KOPT-K1 (cell line): ENCODE results near the gene CD63.

Experiments used
- H3K27ac ChIP-seq: fragments of 200-600 bp; sonication (generic); 2 replicates; pipeline ENCODE4 v1.5.1; 2016; ENCODE audit warnings: antibody characterized with exemption, mild to moderate bottlenecking, low read depth, low read length; ENCODE audit not compliant: poor library complexity, severe bottlenecking
- H3K36me3 ChIP-seq: fragments of 200-600 bp; sonication (generic); 2 replicates; pipeline ENCODE4 v1.5.1; 2017; ENCODE audit warnings: antibody characterized with exemption, mild to moderate bottlenecking, low read length, moderate library complexity; ENCODE audit not compliant: insufficient read depth
- H3K9me3 ChIP-seq: fragments of 200-600 bp; sonication (generic); 2 replicates; pipeline ENCODE4 v1.5.1; 2017; ENCODE audit warnings: antibody characterized with exemption, low read length, mild to moderate bottlenecking; ENCODE audit not compliant: insufficient read depth, poor library complexity, severe bottlenecking

The CD63 gene

GRCh38 chr12:55695349-55695748 is 33.5 kb downstream of the CD63 start:
- Histone ChIP-seq H3K36me3 (no peaks in the 10 kb centered on the region), H3K27ac (no peak overlapping the region), H3K9me3 (no peaks in the 10 kb centered on the region)

GRCh38 chr12:55694651-55695050 is 34.2 kb downstream of the CD63 start:
- Histone ChIP-seq H3K27ac (no peak overlapping the region), H3K36me3 (no peaks in the 10 kb centered on the region), H3K9me3 (no peaks in the 10 kb centered on the region)

GRCh38 chr12:55694188-55694515 is 34.7 kb downstream of the CD63 start:
- Histone ChIP-seq H3K9me3 (no peaks in the 10 kb centered on the region), H3K36me3 (no peaks in the 10 kb centered on the region)

GRCh38 chr12:55693323-55694187 is 35.3 kb downstream of the CD63 start:
- Histone ChIP-seq H3K36me3 (no peaks in the 10 kb centered on the region), H3K9me3 (no peaks in the 10 kb centered on the region), H3K27ac (no peak overlapping the region)

More at GRCh38 chr12:55694188-55694515, 34.7 kb downstream of the CD63 start:
- no peak overlapping the region for H3K27ac ChIP-seq

- H3K27ac ChIP-seq: no peak overlapping the region
- no peaks in the 10 kb centered on the region for H3K9me3 ChIP-seq
- H3K36me3 ChIP-seq: no peaks in the 10 kb centered on the region
These were observed 36.0 kb downstream of the CD63 start for GRCh38 chr12:55692631-55693322.

- Histone ChIP-seq H3K27ac (no peak overlapping the region), H3K9me3 (no peaks in the 10 kb centered on the region), H3K36me3 (no peaks in the 10 kb centered on the region)
These were observed 39.8 kb downstream of the CD63 start for GRCh38 chr12:55688716-55689655.

- no peak overlapping the region for H3K27ac ChIP-seq
- no peaks in the 10 kb centered on the region for H3K36me3 ChIP-seq
- no peaks in the 10 kb centered on the region for H3K9me3 ChIP-seq
These were observed 41.1 kb downstream of the CD63 start for GRCh38 chr12:55687746-55688145.

- H3K9me3 ChIP-seq: no peaks in the 10 kb centered on the region
- no peaks in the 10 kb centered on the region for H3K36me3 ChIP-seq
- no peak overlapping the region for H3K27ac ChIP-seq
These were observed 42.3 kb downstream of the CD63 start for GRCh38 chr12:55686366-55687010.

- no peaks in the 10 kb centered on the region for H3K9me3 ChIP-seq
- no peak overlapping the region for H3K27ac ChIP-seq
- H3K36me3 ChIP-seq: no peaks in the 10 kb centered on the region
These were observed 43.1 kb downstream of the CD63 start for GRCh38 chr12:55685671-55686070.

- no peaks in the 10 kb centered on the region for H3K36me3 ChIP-seq
- H3K9me3 ChIP-seq: no peaks in the 10 kb centered on the region
- no peak overlapping the region for H3K27ac ChIP-seq
These were observed 43.9 kb downstream of the CD63 start for GRCh38 chr12:55684761-55685370.

- Histone ChIP-seq H3K9me3 (no peaks in the 10 kb centered on the region), H3K27ac (no peak overlapping the region), H3K36me3 (no peaks in the 10 kb centered on the region)
These were observed 45.1 kb downstream of the CD63 start for GRCh38 chr12:55683676-55684075.

- Histone ChIP-seq H3K9me3 (no peaks in the 10 kb centered on the region), H3K27ac (no peak overlapping the region), H3K36me3 (no peaks in the 10 kb centered on the region)
These were observed 46.6 kb downstream of the CD63 start for GRCh38 chr12:55682087-55682796.

GRCh38 chr12:55681142-55682077 is 47.4 kb downstream of the CD63 start:
- H3K27ac ChIP-seq: no peak overlapping the region
- no peaks in the 10 kb centered on the region for H3K9me3 ChIP-seq
- no peaks in the 10 kb centered on the region for H3K36me3 ChIP-seq
